Activated CD4-positive, alpha-beta T cell treated with anti-CD3 and anti-CD28 coated beads for 36 hours (primary cell): ENCODE results near the gene JMJD8. TPM values are rescaled to one million over a fixed set of nuclear protein-coding genes. Genes with fewer than 3 reads are reported as not detected.

Experiments used
- ATAC-seq: fragments of 200-7000 bp; cut with Tn5 transposase; one replicate; pipeline ENCODE4 v1.10.0; 2021; ENCODE audit warnings: mild to moderate bottlenecking, moderate library complexity
- CTCF ChIA-PET: fragments of 350-600 bp; sonication (Branson Sonifier 250); formaldehyde crosslinking; loops from one replicate; lab custom pipeline; 2021; ENCODE audit warnings: antibody characterized with exemption; lab: Charles Lee
- POLR2A ChIA-PET: fragments of 350-600 bp; sonication (Branson Sonifier 250); formaldehyde crosslinking; loops from one replicate; lab custom pipeline; 2021; ENCODE audit warnings: antibody characterized with exemption, inconsistent platforms; lab: Charles Lee
- DNase-seq: peaks from one replicate; pipeline ENCODE4 v3.0.0-alpha.2; 2020
- H3K27ac Mint-ChIP-seq: one replicate; pipeline ENCODE4 v1.8.0; 2021; ENCODE audit warnings: mixed read lengths
- H3K27me3 Mint-ChIP-seq: one replicate; pipeline ENCODE4 v1.8.0; 2021; ENCODE audit warnings: mixed read lengths
- H3K36me3 Mint-ChIP-seq: one replicate; pipeline ENCODE4 v1.8.0; 2021; ENCODE audit warnings: low read depth, mixed read lengths
- H3K4me1 Mint-ChIP-seq: one replicate; pipeline ENCODE4 v1.8.0; 2021; ENCODE audit warnings: mixed read lengths
- H3K4me3 Mint-ChIP-seq: one replicate; pipeline ENCODE4 v1.8.0; 2021; ENCODE audit warnings: mild to moderate bottlenecking, moderate library complexity, mixed read lengths
- H3K9me3 Mint-ChIP-seq: one replicate; pipeline ENCODE4 v1.8.0; 2021; ENCODE audit warnings: low read depth, mixed read lengths
- intact Hi-C, 2 experiments: fragments of 100-400 bp; cut with DNase I in 1 of 2; cut with micrococcal nuclease in 1 of 2; formaldehyde crosslinking; loops; one replicate each; pipeline versions ENCODE4 v1.14.2 to v1.15.1; 2022 to 2024; cut with DNase I, micrococcal nuclease
- total RNA-seq, 2 experiments: library from RNA; stranded (reverse); gene quantifications; one replicate each; pipeline ENCODE4 v1.2.3, GENCODE V29; 2021

Gene JMJD8
- total RNA-seq, 2 experiments from 2014 or later = 26.1 to 31.4 TPM

- Mint-ChIP-seq H3K36me3 (no peaks in the 10 kb centered on the region), H3K4me1 (peaks cover 20% of the 10 kb centered on the region), H3K9me3 (no peaks in the 10 kb centered on the region), H3K27ac (peak overlapping the region; percentile 25), H3K4me3 (peak overlapping the region; percentile 64), H3K27me3 (no peaks in the 10 kb centered on the region)
- intact Hi-C loops = loop anchor here (1.0 to 5.0 kb wide), 6 partner anchors 14 to 67 kb away; partner anchors contain the start of genes CIAO3 (in 2 of the 2), JMJD8 (in 2 of the 2), CHTF18 (in 1 of the 2) and RPUSD1 (in 1 of the 2)
- DNase-seq = no peak
- ChIA-PET CTCF (interaction anchor here (0.6 to 3.5 kb wide), 7 partner anchors 10 to 278 kb away, joined by 3 to 29 read pairs (median 7); partner anchors contain the start of genes CHTF18, CIAO3 and RPUSD1), POLR2A (interaction anchor here (0.8 kb wide), 1 partner anchor 67 kb away, joined by 3 read pairs; no protein-coding TSS in a partner anchor)
- ATAC-seq = no peak
Measured at GRCh38 chr16:721765-722540, 37.8 kb upstream of the JMJD8 start.

- H3K4me1 Mint-ChIP-seq = peaks cover 16% of the 10 kb centered on the region
- intact Hi-C loops = loop anchor here (1.0 to 5.0 kb wide), 6 partner anchors 15 to 68 kb away; partner anchors contain the start of genes CIAO3 (in 2 of the 2), JMJD8 (in 2 of the 2), CHTF18 (in 1 of the 2) and RPUSD1 (in 1 of the 2)
- ATAC-seq (peak; percentile 72), DNase-seq (peak; percentile 86)
- ChIA-PET POLR2A (interaction anchor here (0.8 kb wide), 1 partner anchor 68 kb away, joined by 3 read pairs; no protein-coding TSS in a partner anchor), CTCF (interaction anchor here (0.9 to 3.5 kb wide), 5 partner anchors 9 to 67 kb away, joined by 3 to 29 read pairs (median 9); partner anchors contain the start of genes CHTF18, CIAO3 and RPUSD1)
- peaks cover 3% of the 10 kb centered on the region for H3K27me3 Mint-ChIP-seq
- H3K9me3 Mint-ChIP-seq = no peaks in the 10 kb centered on the region
- H3K36me3 Mint-ChIP-seq = no peaks in the 10 kb centered on the region
- H3K27ac Mint-ChIP-seq = peak within 1 kb of the TSS; percentile 78
- H3K4me3 Mint-ChIP-seq = peak within 1 kb of the TSS; percentile 76
Measured at GRCh38 chr16:720990-721764, 37.0 kb upstream of the JMJD8 start, which contains the start of gene ANTKMT. Gene ANTKMT (plus strand): TSS chr16:721146. CDS start chr16:721275, 129 bp downstream.

- Mint-ChIP-seq H3K27me3 (peaks cover 3% of the 10 kb centered on the region), H3K36me3 (no peaks in the 10 kb centered on the region), H3K4me1 (peaks cover 16% of the 10 kb centered on the region), H3K9me3 (no peaks in the 10 kb centered on the region), H3K27ac (peak overlapping the region; percentile 78), H3K4me3 (peak overlapping the region; percentile 76)
- POLR2A ChIA-PET = interaction anchor here (0.6 kb wide), 1 partner anchor 80 kb away, joined by 3 read pairs; no protein-coding TSS in a partner anchor
- DNase-seq (peak; percentile 78), ATAC-seq (peak; percentile 61)
- CTCF ChIA-PET = interaction anchor here (0.7 to 3.5 kb wide), 13 partner anchors 9 to 73 kb away, joined by 3 to 29 read pairs (median 4); partner anchors contain the start of genes CHTF18, CIAO3 and RPUSD1
- intact Hi-C loops = loop anchor here (2.0 to 5.0 kb wide), 4 partner anchors 20 to 68 kb away; partner anchors contain the start of genes CIAO3 (in 2 of the 2), CHTF18 (in 1 of the 2), JMJD8 (in 1 of the 2) and RPUSD1 (in 1 of the 2)
Measured at GRCh38 chr16:720447-720989, 36.4 kb upstream of the JMJD8 start.

- DNase-seq = peak; percentile 34
- no peak for ATAC-seq
- Mint-ChIP-seq H3K27me3 (peaks cover 3% of the 10 kb centered on the region), H3K4me3 (peak overlapping the region; percentile 76), H3K4me1 (peaks cover 16% of the 10 kb centered on the region), H3K27ac (peak overlapping the region; percentile 78), H3K36me3 (no peaks in the 10 kb centered on the region), H3K9me3 (no peaks in the 10 kb centered on the region)
- ChIA-PET POLR2A (interaction anchor here (0.6 kb wide), 1 partner anchor 80 kb away, joined by 3 read pairs; no protein-coding TSS in a partner anchor), CTCF (interaction anchor here (0.7 to 3.5 kb wide), 11 partner anchors 8 to 73 kb away, joined by 3 to 29 read pairs (median 4); partner anchors contain the start of genes CHTF18, CIAO3 and RPUSD1)
- intact Hi-C loops = loop anchor here (2.0 to 5.0 kb wide), 4 partner anchors 21 to 69 kb away; partner anchors contain the start of genes CIAO3 (in 2 of the 2), CHTF18 (in 1 of the 2), JMJD8 (in 1 of the 2) and RPUSD1 (in 1 of the 2)
Measured at GRCh38 chr16:719815-720446, 35.8 kb upstream of the JMJD8 start.

GRCh38 chr16:718922-719321 is 34.8 kb upstream of the JMJD8 start:
- intact Hi-C loops = no loop called here
- H3K36me3 Mint-ChIP-seq = no peaks in the 10 kb centered on the region
- H3K27ac Mint-ChIP-seq = peak overlapping the region; percentile 47
- POLR2A ChIA-PET = no interaction called here
- DNase-seq (no peak), ATAC-seq (no peak)
- H3K4me1 Mint-ChIP-seq = peaks cover 16% of the 10 kb centered on the region
- peaks cover 5% of the 10 kb centered on the region for H3K27me3 Mint-ChIP-seq
- CTCF ChIA-PET = no interaction called here
- H3K9me3 Mint-ChIP-seq = no peaks in the 10 kb centered on the region
- H3K4me3 Mint-ChIP-seq = peak overlapping the region; percentile 76

GRCh38 chr16:718389-718788 is 34.3 kb upstream of the JMJD8 start:
- no peak for ATAC-seq
- Mint-ChIP-seq H3K36me3 (no peaks in the 10 kb centered on the region), H3K27me3 (peaks cover 6% of the 10 kb centered on the region), H3K27ac (no peak overlapping the region), H3K9me3 (no peaks in the 10 kb centered on the region), H3K4me1 (peaks cover 16% of the 10 kb centered on the region), H3K4me3 (no peak overlapping the region)
- intact Hi-C loops = no loop called here
- CTCF ChIA-PET = no interaction called here
- no peak for DNase-seq
- POLR2A ChIA-PET = no interaction called here

GRCh38 chr16:717450-718245 is 33.5 kb upstream of the JMJD8 start:
- H3K9me3 Mint-ChIP-seq = no peaks in the 10 kb centered on the region
- intact Hi-C loops = no loop called here

GRCh38 chr16:716768-717325 is 32.7 kb upstream of the JMJD8 start:
- intact Hi-C loops = no loop called here
- POLR2A ChIA-PET = interaction anchor here (1.3 kb wide), 1 partner anchor 10 kb away, joined by 4 read pairs; the partner anchor contains the start of genes CCDC78 and HAGHL

More at GRCh38 chr16:717450-718245, 33.5 kb upstream of the JMJD8 start:
- Mint-ChIP-seq H3K27me3 (peaks cover 8% of the 10 kb centered on the region), H3K4me1 (peaks cover 16% of the 10 kb centered on the region), H3K4me3 (no peak overlapping the region), H3K27ac (no peak overlapping the region), H3K36me3 (no peaks in the 10 kb centered on the region)
- CTCF ChIA-PET = no interaction called here
- ATAC-seq (no peak), DNase-seq (no peak)
- POLR2A ChIA-PET = interaction anchor here (0.6 kb wide), 1 partner anchor 286 kb away, joined by 3 read pairs; no protein-coding TSS in a partner anchor

GRCh38 chr16:716200-716568 is 32.0 kb upstream of the JMJD8 start:
- POLR2A ChIA-PET = interaction anchor here (1.3 kb wide), 1 partner anchor 10 kb away, joined by 4 read pairs; the partner anchor contains the start of genes CCDC78 and HAGHL
- CTCF ChIA-PET = interaction anchor here (0.6 to 5.4 kb wide), 4 partner anchors 48 to 149 kb away, joined by 3 to 55 read pairs (median 3); partner anchors contain the start of gene RHOT2
- intact Hi-C loops = no loop called here
- Mint-ChIP-seq H3K36me3 (no peaks in the 10 kb centered on the region), H3K27ac (no peak overlapping the region), H3K9me3 (no peaks in the 10 kb centered on the region), H3K4me3 (peak overlapping the region; percentile 56), H3K4me1 (peaks cover 14% of the 10 kb centered on the region), H3K27me3 (peaks cover 10% of the 10 kb centered on the region)
- ATAC-seq (no peak), DNase-seq (no peak)

More at GRCh38 chr16:716768-717325, 32.7 kb upstream of the JMJD8 start:
- no peak for DNase-seq
- Mint-ChIP-seq H3K27ac (no peak overlapping the region), H3K4me1 (peaks cover 15% of the 10 kb centered on the region), H3K9me3 (no peaks in the 10 kb centered on the region), H3K4me3 (no peak overlapping the region), H3K36me3 (no peaks in the 10 kb centered on the region), H3K27me3 (peaks cover 9% of the 10 kb centered on the region)
- CTCF ChIA-PET = interaction anchor here (0.7 to 5.4 kb wide), 3 partner anchors 49 to 74 kb away, joined by 3 to 55 read pairs (median 3); partner anchors contain the start of gene RHOT2
- ATAC-seq = no peak
